DOHH2 (cell line): ENCODE results near the gene EDN1.

Experiments
- H3F3A ChIP-seq: fragments of 200-600 bp; sonication (generic), shearing (Covaris generic); 2 replicates; pipeline ENCODE4 v1.6.0; 2016; ENCODE audit warnings: antibody characterized with exemption, mild to moderate bottlenecking; ENCODE audit not compliant: control insufficient read depth, insufficient read depth
- H3K27ac ChIP-seq: fragments of 200-600 bp; sonication (generic); 2 replicates; pipeline ENCODE4 v1.5.1; 2014; ENCODE audit warnings: low read depth, mild to moderate bottlenecking, low read length, moderate library complexity
- H3K27me3 ChIP-seq: fragments of 200-600 bp; sonication (generic); 2 replicates; pipeline ENCODE4 v1.6.1; 2014; ENCODE audit warnings: mild to moderate bottlenecking, low read length, mixed read lengths; ENCODE audit not compliant: control insufficient read depth
- H3K36me3 ChIP-seq: fragments of 200-600 bp; sonication (generic); 2 replicates; pipeline ENCODE4 v1.6.1; 2014; ENCODE audit warnings: mild to moderate bottlenecking, low read length, moderate library complexity, mixed read lengths; ENCODE audit not compliant: control insufficient read depth
- H3K4me1 ChIP-seq: fragments of 200-600 bp; sonication (generic); 2 replicates; pipeline ENCODE4 v1.6.1; 2014; ENCODE audit warnings: mild to moderate bottlenecking, low read length, mixed read lengths; ENCODE audit not compliant: control insufficient read depth
- H3K4me2 ChIP-seq: fragments of 200-600 bp; sonication (generic); 2 replicates; pipeline ENCODE4 v1.6.0; 2014; ENCODE audit warnings: mild to moderate bottlenecking, low read length, moderate library complexity
- H3K4me3 ChIP-seq: fragments of 200-600 bp; sonication (generic); 2 replicates; pipeline ENCODE4 v1.5.1; 2014; ENCODE audit warnings: mild to moderate bottlenecking, low read length, mixed read lengths
- H3K79me2 ChIP-seq: fragments of 200-600 bp; sonication (generic); 2 replicates; pipeline ENCODE4 v1.6.1; 2014; ENCODE audit warnings: mild to moderate bottlenecking, low read length, mixed read lengths; ENCODE audit not compliant: control insufficient read depth
- H3K9me2 ChIP-seq: fragments of 200-600 bp; sonication (generic); replicated peaks from 2 replicates; pipeline ENCODE4 v1.6.1; 2014; ENCODE audit warnings: mild to moderate bottlenecking, low read length, mixed read lengths; ENCODE audit not compliant: control insufficient read depth
- H3K9me3 ChIP-seq: fragments of 200-600 bp; sonication (generic); 2 replicates; pipeline ENCODE4 v1.6.1; 2014; ENCODE audit warnings: antibody characterized with exemption, low read length, mixed read lengths; ENCODE audit not compliant: control insufficient read depth, insufficient read depth
- H4K20me1 ChIP-seq: fragments of 200-600 bp; sonication (generic); 2 replicates; pipeline ENCODE4 v1.6.0; 2014; ENCODE audit warnings: low read depth, mild to moderate bottlenecking, antibody characterized with exemption, low read length, moderate library complexity; ENCODE audit not compliant: control insufficient read depth, insufficient read depth
- CTCF ChIP-seq: fragments of 200-600 bp; sonication (generic); IDR thresholded peaks from one replicate; pipeline ENCODE4 v1.5.1; 2014; ENCODE audit warnings: antibody characterized with exemption, mild to moderate bottlenecking, low read depth, low read length; ENCODE audit not compliant: poor library complexity, severe bottlenecking
- EZH2phosphoT487 ChIP-seq: fragments of 200-600 bp; sonication (generic); IDR thresholded peaks from 2 replicates; pipeline ENCODE4 v1.6.1; 2017; ENCODE audit warnings: borderline replicate concordance, mild to moderate bottlenecking, antibody characterized with exemption, low read length, moderate library complexity, mixed read lengths

Gene EDN1

GRCh38 chr6:12278915-12279314, 11.2 kb upstream of the EDN1 start:
- Histone ChIP-seq H3K36me3 (no peaks in the 10 kb centered on the region), H3K4me1 (no peaks in the 10 kb centered on the region), H3K79me2 (no peaks in the 10 kb centered on the region), H3K9me3 (no peaks in the 10 kb centered on the region), H3K4me3 (no peak overlapping the region), H3K9me2 (no peaks in the 10 kb centered on the region), H3K27ac (no peak overlapping the region), H4K20me1 (no peaks in the 10 kb centered on the region), H3F3A (no peaks in the 10 kb centered on the region), H3K4me2 (no peak overlapping the region), H3K27me3 (peaks cover 8% of the 10 kb centered on the region; the same call in 1 of the 2 replicates)
- no peak for TF ChIP-seq CTCF
- no peak for TF ChIP-seq EZH2phosphoT487

GRCh38 chr6:12279322-12280091, 10.7 kb upstream of the EDN1 start:
- H3K9me3 ChIP-seq: no peaks in the 10 kb centered on the region
- no peak overlapping the region for H3K4me2 ChIP-seq
- no peak overlapping the region for H3K27ac ChIP-seq
- H3K36me3 ChIP-seq: no peaks in the 10 kb centered on the region
- no peak overlapping the region for H3K4me3 ChIP-seq
- no peaks in the 10 kb centered on the region for H4K20me1 ChIP-seq
- H3K9me2 ChIP-seq: no peaks in the 10 kb centered on the region
- TF ChIP-seq CTCF (no peak), EZH2phosphoT487 (no peak)
- no peaks in the 10 kb centered on the region for H3K79me2 ChIP-seq
- peaks cover 11% of the 10 kb centered on the region; the same call in 1 of the 2 replicates for H3K27me3 ChIP-seq
- no peaks in the 10 kb centered on the region for H3K4me1 ChIP-seq
- no peaks in the 10 kb centered on the region for H3F3A ChIP-seq

- peaks cover 11% of the 10 kb centered on the region; the same call in 1 of the 2 replicates for H3K27me3 ChIP-seq
- H3K9me3 ChIP-seq: no peaks in the 10 kb centered on the region
- no peaks in the 10 kb centered on the region for H3K79me2 ChIP-seq
- H3K4me2 ChIP-seq: no peak overlapping the region
- no peaks in the 10 kb centered on the region for H4K20me1 ChIP-seq
- no peak for TF ChIP-seq EZH2phosphoT487
- TF ChIP-seq CTCF: no peak
- no peaks in the 10 kb centered on the region for H3K4me1 ChIP-seq
- H3K4me3 ChIP-seq: no peak overlapping the region
- H3F3A ChIP-seq: no peaks in the 10 kb centered on the region
- H3K36me3 ChIP-seq: no peaks in the 10 kb centered on the region
- H3K9me2 ChIP-seq: no peaks in the 10 kb centered on the region
- H3K27ac ChIP-seq: no peak overlapping the region
Observed at GRCh38 chr6:12280458-12280857, 9.7 kb upstream of the EDN1 start.
